ENCODE results near the gene P2RY2. TPM values are rescaled to one million over a fixed set of nuclear protein-coding genes. Genes with fewer than 3 reads are reported as not detected.

The P2RY2 gene
- total and polyA plus RNA-seq, 2 experiments from 2014 or later, result 0.63 to 1.6 TPM

- Histone ChIP-seq H3K9me2 (ENCODE audit: insufficient read depth) (no peaks in the 10 kb centered on the region; the same call in 1 of the 2 replicates), H3K79me2 (replicated peaks; ENCODE audit: insufficient read depth) (no peaks in the 10 kb centered on the region), H2AFZ (peak overlapping the region; percentile 56; the same call in 1 of the 2 replicates), H3K36me3 (ENCODE audit: insufficient read depth) (no peaks in the 10 kb centered on the region), H3K27me3 (ENCODE audit: insufficient read depth) (no peaks in the 10 kb centered on the region), H3K4me2 (no peak overlapping the region), H3K27ac (ENCODE audit: low read depth) (no peak overlapping the region), H3K4me3 (no peak overlapping the region), H3F3A (replicated peaks; ENCODE audit: low read depth) (no peaks in the 10 kb centered on the region), H4K20me1 (replicated peaks; ENCODE audit: insufficient read depth) (no peaks in the 10 kb centered on the region), H3K4me1 (ENCODE audit: insufficient read depth) (peaks cover 4% of the 10 kb centered on the region; the same call in 1 of the 2 replicates)
- TF ChIP-seq REST (IDR thresholded peaks at IDR 0.05; ENCODE audit: unreplicated experiment) (no peak), CREB1 (CRISPR knock-in tag; IDR thresholded peaks at IDR 0.05; ENCODE audit: low read depth) (no peak), ZNF114 (CRISPR knock-in tag; IDR thresholded peaks at IDR 0.05) (no peak), NANOG (IDR thresholded peaks at IDR 0.05; ENCODE audit: borderline replicate concordance) (no peak), EZH2 (IDR thresholded peaks at IDR 0.05; ENCODE audit: low read depth, unreplicated experiment) (no peak), JUNB (IDR thresholded peaks at IDR 0.05; ENCODE audit: unreplicated experiment) (no peak), POLR2AphosphoS5 (IDR thresholded peaks at IDR 0.05; ENCODE audit: low read depth) (no peak), EZH2phosphoT487 (IDR thresholded peaks at IDR 0.05; ENCODE audit: unreplicated experiment) (no peak), ZNF331 (CRISPR knock-in tag; IDR thresholded peaks at IDR 0.05; ENCODE audit: low read depth) (no peak)
- TF ChIP-seq, protein P1, sequence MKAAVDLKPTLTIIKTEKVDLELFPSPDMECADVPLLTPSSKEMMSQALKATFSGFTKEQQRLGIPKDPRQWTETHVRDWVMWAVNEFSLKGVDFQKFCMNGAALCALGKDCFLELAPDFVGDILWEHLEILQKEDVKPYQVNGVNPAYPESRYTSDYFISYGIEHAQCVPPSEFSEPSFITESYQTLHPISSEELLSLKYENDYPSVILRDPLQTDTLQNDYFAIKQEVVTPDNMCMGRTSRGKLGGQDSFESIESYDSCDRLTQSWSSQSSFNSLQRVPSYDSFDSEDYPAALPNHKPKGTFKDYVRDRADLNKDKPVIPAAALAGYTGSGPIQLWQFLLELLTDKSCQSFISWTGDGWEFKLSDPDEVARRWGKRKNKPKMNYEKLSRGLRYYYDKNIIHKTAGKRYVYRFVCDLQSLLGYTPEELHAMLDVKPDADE (IDR thresholded peaks at IDR 0.05), result no peak
- TF ChIP-seq, protein P2, sequence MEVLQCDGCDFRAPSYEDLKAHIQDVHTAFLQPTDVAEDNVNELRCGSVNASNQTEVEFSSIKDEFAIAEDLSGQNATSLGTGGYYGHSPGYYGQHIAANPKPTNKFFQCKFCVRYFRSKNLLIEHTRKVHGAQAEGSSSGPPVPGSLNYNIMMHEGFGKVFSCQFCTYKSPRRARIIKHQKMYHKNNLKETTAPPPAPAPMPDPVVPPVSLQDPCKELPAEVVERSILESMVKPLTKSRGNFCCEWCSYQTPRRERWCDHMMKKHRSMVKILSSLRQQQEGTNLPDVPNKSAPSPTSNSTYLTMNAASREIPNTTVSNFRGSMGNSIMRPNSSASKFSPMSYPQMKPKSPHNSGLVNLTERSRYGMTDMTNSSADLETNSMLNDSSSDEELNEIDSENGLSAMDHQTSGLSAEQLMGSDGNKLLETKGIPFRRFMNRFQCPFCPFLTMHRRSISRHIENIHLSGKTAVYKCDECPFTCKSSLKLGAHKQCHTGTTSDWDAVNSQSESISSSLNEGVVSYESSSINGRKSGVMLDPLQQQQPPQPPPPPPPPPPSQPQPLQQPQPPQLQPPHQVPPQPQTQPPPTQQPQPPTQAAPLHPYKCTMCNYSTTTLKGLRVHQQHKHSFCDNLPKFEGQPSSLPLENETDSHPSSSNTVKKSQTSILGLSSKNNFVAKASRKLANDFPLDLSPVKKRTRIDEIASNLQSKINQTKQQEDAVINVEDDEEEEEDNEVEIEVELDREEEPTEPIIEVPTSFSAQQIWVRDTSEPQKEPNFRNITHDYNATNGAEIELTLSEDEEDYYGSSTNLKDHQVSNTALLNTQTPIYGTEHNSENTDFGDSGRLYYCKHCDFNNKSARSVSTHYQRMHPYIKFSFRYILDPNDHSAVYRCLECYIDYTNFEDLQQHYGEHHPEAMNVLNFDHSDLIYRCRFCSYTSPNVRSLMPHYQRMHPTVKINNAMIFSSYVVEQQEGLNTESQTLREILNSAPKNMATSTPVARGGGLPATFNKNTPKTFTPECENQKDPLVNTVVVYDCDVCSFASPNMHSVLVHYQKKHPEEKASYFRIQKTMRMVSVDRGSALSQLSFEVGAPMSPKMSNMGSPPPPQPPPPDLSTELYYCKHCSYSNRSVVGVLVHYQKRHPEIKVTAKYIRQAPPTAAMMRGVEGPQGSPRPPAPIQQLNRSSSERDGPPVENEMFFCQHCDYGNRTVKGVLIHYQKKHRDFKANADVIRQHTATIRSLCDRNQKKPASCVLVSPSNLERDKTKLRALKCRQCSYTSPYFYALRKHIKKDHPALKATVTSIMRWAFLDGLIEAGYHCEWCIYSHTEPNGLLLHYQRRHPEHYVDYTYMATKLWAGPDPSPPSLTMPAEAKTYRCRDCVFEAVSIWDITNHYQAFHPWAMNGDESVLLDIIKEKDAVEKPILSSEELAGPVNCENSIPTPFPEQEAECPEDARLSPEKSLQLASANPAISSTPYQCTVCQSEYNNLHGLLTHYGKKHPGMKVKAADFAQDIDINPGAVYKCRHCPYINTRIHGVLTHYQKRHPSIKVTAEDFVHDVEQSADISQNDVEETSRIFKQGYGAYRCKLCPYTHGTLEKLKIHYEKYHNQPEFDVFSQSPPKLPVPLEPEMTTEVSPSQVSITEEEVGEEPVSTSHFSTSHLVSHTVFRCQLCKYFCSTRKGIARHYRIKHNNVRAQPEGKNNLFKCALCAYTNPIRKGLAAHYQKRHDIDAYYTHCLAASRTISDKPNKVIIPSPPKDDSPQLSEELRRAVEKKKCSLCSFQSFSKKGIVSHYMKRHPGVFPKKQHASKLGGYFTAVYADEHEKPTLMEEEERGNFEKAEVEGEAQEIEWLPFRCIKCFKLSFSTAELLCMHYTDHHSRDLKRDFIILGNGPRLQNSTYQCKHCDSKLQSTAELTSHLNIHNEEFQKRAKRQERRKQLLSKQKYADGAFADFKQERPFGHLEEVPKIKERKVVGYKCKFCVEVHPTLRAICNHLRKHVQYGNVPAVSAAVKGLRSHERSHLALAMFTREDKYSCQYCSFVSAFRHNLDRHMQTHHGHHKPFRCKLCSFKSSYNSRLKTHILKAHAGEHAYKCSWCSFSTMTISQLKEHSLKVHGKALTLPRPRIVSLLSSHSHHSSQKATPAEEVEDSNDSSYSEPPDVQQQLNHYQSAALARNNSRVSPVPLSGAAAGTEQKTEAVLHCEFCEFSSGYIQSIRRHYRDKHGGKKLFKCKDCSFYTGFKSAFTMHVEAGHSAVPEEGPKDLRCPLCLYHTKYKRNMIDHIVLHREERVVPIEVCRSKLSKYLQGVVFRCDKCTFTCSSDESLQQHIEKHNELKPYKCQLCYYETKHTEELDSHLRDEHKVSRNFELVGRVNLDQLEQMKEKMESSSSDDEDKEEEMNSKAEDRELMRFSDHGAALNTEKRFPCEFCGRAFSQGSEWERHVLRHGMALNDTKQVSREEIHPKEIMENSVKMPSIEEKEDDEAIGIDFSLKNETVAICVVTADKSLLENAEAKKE (CRISPR knock-in tag; IDR thresholded peaks at IDR 0.05), result no peak
- TF ChIP-seq, protein P3, sequence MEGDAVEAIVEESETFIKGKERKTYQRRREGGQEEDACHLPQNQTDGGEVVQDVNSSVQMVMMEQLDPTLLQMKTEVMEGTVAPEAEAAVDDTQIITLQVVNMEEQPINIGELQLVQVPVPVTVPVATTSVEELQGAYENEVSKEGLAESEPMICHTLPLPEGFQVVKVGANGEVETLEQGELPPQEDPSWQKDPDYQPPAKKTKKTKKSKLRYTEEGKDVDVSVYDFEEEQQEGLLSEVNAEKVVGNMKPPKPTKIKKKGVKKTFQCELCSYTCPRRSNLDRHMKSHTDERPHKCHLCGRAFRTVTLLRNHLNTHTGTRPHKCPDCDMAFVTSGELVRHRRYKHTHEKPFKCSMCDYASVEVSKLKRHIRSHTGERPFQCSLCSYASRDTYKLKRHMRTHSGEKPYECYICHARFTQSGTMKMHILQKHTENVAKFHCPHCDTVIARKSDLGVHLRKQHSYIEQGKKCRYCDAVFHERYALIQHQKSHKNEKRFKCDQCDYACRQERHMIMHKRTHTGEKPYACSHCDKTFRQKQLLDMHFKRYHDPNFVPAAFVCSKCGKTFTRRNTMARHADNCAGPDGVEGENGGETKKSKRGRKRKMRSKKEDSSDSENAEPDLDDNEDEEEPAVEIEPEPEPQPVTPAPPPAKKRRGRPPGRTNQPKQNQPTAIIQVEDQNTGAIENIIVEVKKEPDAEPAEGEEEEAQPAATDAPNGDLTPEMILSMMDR (conservative IDR thresholded peaks at IDR 0.05; ENCODE audit: low read depth in 2 of 2), result no peak
- no peaks in the 10 kb centered on the region for H3K9me3 Mint-ChIP-seq
- H3K27ac Mint-ChIP-seq, result no peak overlapping the region
- H3K4me3 Mint-ChIP-seq, result no peak overlapping the region
- H3K36me3 Mint-ChIP-seq (ENCODE audit: low read depth), result no peaks in the 10 kb centered on the region
- H3K4me1 Mint-ChIP-seq, result peaks cover 30% of the 10 kb centered on the region
- ATAC-seq (no peak), DNase-seq (ENCODE audit: low spot score) (no peak)
- H3K27me3 Mint-ChIP-seq (ENCODE audit: insufficient read depth, low read depth, poor library complexity), result peaks cover 15% of the 10 kb centered on the region
Observed at GRCh38 chr11:73274722-73275380, 56.8 kb downstream of the P2RY2 start.

Data from GM23338 (cell line).